ENCODE data around the gene PGAP3.
A peak's percentile ranks its signal among the peaks of the same experiment; 100 is the strongest.

Gene PGAP3

GRCh38 chr17:39687101-39687545, 734 bp downstream of the PGAP3 start:
- peak overlapping the region; percentile 83 for H3K4me3 ChIP-seq (ENCODE audit: low read depth, low read length)
- TF ChIP-seq, protein P1, sequence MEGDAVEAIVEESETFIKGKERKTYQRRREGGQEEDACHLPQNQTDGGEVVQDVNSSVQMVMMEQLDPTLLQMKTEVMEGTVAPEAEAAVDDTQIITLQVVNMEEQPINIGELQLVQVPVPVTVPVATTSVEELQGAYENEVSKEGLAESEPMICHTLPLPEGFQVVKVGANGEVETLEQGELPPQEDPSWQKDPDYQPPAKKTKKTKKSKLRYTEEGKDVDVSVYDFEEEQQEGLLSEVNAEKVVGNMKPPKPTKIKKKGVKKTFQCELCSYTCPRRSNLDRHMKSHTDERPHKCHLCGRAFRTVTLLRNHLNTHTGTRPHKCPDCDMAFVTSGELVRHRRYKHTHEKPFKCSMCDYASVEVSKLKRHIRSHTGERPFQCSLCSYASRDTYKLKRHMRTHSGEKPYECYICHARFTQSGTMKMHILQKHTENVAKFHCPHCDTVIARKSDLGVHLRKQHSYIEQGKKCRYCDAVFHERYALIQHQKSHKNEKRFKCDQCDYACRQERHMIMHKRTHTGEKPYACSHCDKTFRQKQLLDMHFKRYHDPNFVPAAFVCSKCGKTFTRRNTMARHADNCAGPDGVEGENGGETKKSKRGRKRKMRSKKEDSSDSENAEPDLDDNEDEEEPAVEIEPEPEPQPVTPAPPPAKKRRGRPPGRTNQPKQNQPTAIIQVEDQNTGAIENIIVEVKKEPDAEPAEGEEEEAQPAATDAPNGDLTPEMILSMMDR (IDR thresholded peaks at IDR 0.05; ENCODE audit: low read depth, low read length), result no peak

- no peak overlapping the region for H3K4me3 ChIP-seq (ENCODE audit: low read depth, low read length)
- TF ChIP-seq, protein P1 (IDR thresholded peaks at IDR 0.05; ENCODE audit: low read depth, low read length), result no peak
These were observed 3.3 kb downstream of the PGAP3 start for GRCh38 chr17:39684369-39685192.

GRCh38 chr17:39683295-39683939, 4.4 kb downstream of the PGAP3 start:
- no peak overlapping the region for H3K4me3 ChIP-seq (ENCODE audit: low read depth, low read length)
- TF ChIP-seq, protein P1 (IDR thresholded peaks at IDR 0.05; ENCODE audit: low read depth, low read length), result no peak

GRCh38 chr17:39679521-39680192, 8.2 kb downstream of the PGAP3 start:
- TF ChIP-seq, protein P1 (IDR thresholded peaks at IDR 0.05; ENCODE audit: low read depth, low read length), result no peak
- H3K4me3 ChIP-seq (ENCODE audit: low read depth, low read length), result no peak overlapping the region

GRCh38 chr17:39678340-39679116, 9.3 kb downstream of the PGAP3 start:
- TF ChIP-seq, protein P1 (IDR thresholded peaks at IDR 0.05; ENCODE audit: low read depth, low read length), result no peak
- no peak overlapping the region for H3K4me3 ChIP-seq (ENCODE audit: low read depth, low read length)

DNA sequence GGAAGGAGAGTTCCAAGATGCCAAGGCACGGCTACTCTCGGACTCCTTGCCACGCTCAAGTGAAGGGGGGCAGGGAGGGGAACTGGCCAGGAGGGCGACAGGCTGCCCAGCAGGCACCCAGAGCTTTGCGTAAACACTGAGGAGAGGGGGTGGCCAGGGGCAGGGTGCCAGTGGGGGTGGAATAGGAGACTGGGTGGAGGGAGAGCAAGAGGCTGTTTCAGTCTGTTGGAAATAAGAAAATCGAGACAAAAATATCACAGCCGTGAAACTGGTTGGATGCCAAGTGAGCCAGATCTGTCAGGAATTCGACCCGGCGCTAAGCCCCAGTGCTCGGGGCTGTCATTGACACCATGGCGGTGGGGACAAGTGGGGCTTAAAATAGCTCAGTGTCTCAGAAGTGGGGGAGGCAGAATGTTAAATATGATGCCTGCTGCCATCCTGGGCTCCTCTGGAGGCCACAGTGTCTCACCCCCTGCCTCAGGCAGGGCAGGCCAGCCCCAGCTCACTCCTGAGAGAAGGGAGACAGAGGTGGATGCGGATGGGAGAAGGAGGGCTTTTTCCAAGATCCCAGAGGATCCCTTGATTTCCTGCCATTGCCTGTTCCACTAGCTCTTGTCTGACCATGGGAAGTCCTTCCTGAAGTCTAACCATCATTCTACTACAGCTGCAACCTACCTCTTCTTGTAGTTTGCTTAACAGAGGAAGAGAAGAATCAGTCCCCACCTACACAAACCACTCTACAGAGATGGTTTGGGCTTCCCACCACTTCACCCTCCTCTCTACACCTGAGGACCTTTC, 10.1 kb downstream of the PGAP3 start:
- no peak overlapping the region for H3K4me3 ChIP-seq (ENCODE audit: low read depth, low read length)
- TF ChIP-seq, protein P1 (IDR thresholded peaks at IDR 0.05; ENCODE audit: low read depth, low read length), result no peak

All from WI38 (cell line).